NCI-H2081 treated with DMSO at 0.1 percent for 48 hours (cell line): ENCODE measurements around the gene CCDC179.
A peak's percentile ranks its signal among the peaks of the same experiment; 100 is the strongest.

Experiments
- DNase-seq: peaks from one replicate; lab custom pipeline; 2025; lab: John Stamatoyannopoulos, UW

Gene CCDC179

GRCh38 chr11:22860241-22860640 lies at the start of gene CCDC179:
Gene CCDC179, minus strand, starts transcription at chr11:22860474. Its CDS starts 53 bp downstream, at chr11:22860421.
- DNase-seq = no peak

GRCh38 chr11:22903782-22904181 lies 43.5 kb upstream of the CCDC179 start:
- no peak for DNase-seq

- DNase-seq = no peak
Measured at GRCh38 chr11:22901603-22902002, 41.3 kb upstream of the CCDC179 start.

DNA sequence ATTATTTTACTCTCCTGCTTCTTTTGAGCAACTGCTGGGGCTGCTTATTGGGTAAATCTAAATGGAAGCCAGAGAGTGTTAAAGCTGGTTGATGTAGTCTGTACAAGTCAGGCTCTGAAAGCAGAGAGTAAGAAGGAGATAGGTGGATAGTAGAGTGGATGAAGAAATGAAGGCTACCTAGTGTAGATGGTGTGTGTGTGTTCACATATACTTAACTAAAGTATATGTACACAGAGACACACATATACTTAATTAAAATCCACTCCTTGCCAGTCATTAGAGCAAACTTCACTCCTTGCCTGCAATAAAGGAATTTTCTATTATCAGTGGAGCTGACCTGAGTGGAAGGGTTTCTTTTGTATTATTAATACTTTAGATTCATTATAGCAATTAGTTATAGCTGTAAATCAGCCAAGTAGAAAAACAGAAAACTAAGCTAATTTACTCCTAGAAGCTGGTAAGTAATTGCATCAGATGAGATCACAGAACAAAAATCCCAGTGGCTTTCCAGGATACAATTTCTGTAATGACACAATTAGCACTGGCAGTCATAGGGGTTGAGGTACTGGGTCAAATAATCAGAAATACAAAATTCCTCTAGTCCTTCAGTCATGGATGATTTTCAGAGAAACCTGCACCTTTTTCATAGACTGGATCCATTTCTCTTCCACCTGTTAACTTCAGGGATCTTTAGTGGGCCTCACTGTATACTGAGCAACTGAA lies 40.7 kb upstream of the CCDC179 start:
- no peak for DNase-seq

DNA sequence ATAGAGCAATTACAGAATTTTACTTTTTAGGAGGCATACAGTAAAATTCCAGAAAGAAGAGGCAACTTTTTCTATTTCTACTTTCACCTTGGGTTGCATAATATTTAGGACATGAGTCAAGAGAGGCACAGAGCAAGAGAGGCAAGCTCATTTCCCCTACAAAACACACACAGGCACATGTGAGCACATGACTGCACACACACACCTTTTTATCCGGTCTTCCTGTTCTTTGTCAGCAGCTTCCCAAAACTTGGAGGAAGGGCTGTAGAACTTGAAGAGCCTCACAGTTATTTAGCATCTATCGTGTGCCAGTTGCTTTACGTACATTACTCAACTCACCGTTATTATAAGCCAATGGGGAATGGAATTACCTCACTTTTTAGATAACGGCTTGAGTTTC lies 37.8 kb upstream of the CCDC179 start:
- no peak for DNase-seq

DNA sequence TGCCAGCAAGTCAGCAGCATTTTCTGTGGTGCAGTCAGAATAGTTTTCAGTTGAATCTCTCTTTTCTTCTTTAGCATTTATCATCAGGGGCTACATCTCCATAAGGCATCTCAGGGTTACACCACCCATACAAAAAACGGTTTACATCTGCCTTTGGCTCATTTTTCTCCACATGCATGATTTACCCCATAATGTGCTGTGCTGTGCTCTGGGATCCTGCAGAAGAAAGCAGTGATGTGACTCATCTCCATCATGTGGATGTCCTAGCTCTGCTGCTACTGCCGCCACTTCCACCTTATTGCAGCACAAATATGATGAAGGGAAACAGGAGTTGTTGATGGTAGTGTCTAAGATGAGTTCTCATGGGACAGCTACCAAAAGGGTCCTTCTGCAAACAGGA lies 30.0 kb upstream of the CCDC179 start:
- DNase-seq = no peak

GRCh38 chr11:22884217-22884616 lies 23.9 kb upstream of the CCDC179 start:
- DNase-seq = no peak

DNA sequence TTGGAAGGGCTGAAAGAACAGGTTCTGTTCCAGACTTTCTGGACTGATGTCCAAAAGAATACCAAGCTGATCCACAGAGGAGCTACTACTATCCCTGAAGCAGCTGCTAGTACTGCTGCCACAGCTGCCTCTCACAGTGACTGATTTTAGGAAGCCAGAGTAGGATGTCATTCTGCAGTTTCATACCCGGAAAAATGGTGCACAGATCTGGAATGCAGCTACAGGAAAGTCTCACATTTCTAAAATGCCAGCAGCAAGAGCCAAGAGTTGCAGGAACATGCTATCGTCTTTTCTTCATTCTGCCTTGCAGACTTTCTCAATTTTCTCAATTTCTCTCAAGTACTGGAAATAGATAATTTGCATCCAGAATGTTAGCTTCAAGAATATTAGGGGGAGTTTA lies 19.4 kb upstream of the CCDC179 start:
- no peak for DNase-seq

- DNase-seq = no peak
Measured at GRCh38 chr11:22878604-22879003, 18.3 kb upstream of the CCDC179 start.

- DNase-seq = no peak
Measured at GRCh38 chr11:22878039-22878438, 17.8 kb upstream of the CCDC179 start.

DNA sequence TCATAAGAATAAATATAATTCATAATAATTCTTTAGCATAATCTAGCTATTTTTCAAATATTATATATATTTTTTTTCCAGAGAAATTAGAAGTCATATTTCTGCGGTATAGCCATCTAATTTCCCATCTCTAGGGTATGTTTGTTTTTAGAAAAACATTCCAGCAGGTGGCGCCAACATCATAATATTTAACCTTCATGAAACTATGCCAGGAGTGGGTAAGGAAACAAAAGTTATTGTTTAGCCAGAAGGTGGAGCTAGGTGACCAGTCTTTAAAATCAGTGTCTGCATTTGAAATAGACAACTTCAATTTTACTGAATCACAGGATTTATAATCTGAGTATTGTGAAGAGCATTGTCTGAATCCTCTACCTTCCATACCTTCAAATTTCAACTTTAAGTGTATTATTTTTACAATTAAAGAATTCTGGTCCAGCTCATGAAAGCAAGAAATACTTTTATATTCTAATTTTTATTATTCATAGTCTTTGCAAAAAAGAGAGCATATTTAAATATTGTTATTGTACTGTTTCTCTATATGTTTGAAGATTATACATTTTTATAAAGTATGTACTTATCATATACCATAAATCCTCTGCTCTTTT lies 15.7 kb upstream of the CCDC179 start:
- DNase-seq = peak; percentile 73

- DNase-seq = no peak
Measured at GRCh38 chr11:22869325-22869724, 9.1 kb upstream of the CCDC179 start.

- DNase-seq = no peak
Measured at GRCh38 chr11:22859756-22860155, 518 bp downstream of the CCDC179 start.

- no peak for DNase-seq
Measured at GRCh38 chr11:22851477-22851876, 8.8 kb downstream of the CCDC179 start.

- no peak for DNase-seq
Measured at GRCh38 chr11:22846726-22847125, 13.5 kb downstream of the CCDC179 start.

- no peak for DNase-seq
Measured at GRCh38 chr11:22832315-22833015, 27.8 kb downstream of the CCDC179 start.

GRCh38 chr11:22830082-22830414 lies 30.2 kb downstream of the CCDC179 start:
- DNase-seq = no peak

- DNase-seq = peak; percentile 85
Measured at GRCh38 chr11:22829231-22830081, 30.8 kb downstream of the CCDC179 start, which contains the start of gene SVIP. Gene SVIP, minus strand, starts transcription at chr11:22829801. Its CDS starts 53 bp downstream, at chr11:22829748.

DNA sequence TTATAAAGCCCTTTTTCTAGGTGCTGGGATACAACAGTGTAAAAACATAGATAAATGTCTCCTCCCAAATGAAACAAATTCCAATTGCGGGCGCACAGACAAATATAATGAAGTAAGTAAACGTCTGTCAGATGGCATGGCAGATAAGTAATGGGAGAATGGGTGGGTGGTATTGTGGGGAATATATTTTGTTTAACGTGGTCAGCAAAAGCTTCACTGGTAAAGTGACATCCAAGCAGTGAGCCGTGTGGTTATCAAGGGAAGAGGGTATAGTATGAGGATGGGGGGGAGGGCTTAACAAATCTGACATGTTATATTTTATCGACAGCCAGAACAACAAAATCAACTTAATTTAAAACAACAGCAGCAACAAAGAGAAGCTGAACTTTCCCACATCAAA lies 31.9 kb downstream of the CCDC179 start:
- no peak for DNase-seq

DNA sequence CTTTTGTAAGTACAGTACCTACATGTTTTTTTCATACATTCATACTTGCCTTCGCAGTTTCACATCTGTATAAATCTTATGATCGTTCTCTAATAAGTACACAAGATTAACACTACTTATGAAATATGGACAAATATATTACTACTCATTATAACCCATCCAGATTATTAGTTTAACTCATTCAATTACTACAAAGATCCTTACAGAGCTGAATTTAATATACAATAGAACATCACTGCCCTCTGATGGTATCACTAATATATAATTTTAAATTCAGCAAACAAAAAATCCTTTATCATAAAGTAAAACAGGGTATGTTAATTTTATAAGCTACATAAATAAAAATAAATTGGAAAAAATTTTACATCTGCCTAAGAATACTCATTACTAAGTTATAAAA lies 38.1 kb downstream of the CCDC179 start:
- DNase-seq = no peak

- DNase-seq = no peak
Measured at GRCh38 chr11:22809893-22810292, 50.4 kb downstream of the CCDC179 start.

DNA sequence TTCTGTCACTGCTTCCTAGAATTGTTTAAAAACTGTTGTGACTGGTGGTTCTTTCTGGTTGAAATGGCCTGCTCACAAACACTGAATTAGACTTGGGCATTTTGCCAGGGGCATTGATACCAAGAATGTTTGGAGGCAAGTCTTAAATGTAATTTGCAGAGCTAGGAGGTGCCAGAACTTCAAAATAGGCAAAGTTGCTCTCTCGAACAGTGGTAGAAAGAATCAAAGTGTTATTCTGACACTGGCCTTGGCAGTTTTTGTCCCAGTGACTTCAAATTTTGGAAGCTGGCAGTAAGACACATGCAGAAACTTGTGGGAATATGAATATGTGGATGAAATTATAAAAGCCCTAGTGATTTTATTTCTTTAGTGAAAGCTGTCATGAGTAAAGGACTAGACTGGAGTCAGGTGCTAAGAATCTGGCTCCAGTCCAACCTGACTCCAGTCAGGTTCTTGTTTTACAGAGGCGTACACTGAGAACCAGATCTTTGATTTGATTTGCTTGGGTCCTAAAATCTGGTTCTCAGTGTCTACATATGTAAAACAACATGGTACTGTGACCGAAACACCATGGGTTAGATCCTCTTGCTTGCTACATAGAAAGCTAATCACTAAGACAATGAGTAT lies 51.6 kb downstream of the CCDC179 start:
- DNase-seq = no peak
